ENCODE data around the gene IPO4. TPM values are rescaled to one million over a fixed set of nuclear protein-coding genes. Genes with fewer than 3 reads are reported as not detected.

The IPO4 gene
- total and polyA plus RNA-seq, 2 experiments from 2014 or later: 34.2 to 105 TPM

DNA sequence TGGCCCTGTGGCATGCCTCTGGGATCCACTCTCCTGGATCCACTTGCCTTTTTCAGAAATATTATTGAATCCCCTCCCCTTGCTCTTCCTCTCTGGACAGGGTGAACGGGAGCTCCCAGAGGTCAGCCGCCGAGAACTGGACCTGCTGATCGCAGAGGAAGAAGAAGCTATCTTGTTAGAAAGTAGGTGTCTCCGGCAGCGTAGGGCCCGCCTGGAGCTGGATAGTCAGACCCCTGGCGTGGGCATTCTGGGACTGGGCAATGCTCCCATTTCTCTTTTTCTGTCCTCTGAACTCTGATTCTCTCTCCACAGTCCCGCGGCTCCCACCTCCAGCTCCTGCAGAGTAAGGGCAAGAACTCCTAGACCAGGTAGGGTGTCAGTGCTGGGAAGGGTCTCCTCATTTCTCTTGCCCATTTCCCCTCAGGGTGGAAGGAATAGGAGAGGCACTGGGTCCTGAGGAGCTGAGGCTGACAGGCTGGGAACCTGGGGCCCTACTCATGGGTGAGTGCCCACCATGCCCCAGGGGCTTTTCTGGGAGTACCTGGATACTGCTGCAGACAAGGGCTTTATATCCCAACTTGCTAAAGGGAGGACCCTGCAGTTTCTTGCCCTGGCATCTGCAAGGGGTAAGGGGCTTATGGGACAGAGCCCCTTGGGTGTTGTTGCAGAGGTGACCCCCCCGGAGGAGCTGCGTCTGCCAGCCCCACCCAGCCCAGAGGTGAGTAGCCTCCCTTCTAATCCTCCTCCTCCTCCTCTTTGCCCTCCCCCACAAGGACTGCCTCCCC is 11.4 kb downstream of the IPO4 start:
- Mint-ChIP-seq H3K27ac (no peak overlapping the region), H3K36me3 (ENCODE audit: low read depth) (peaks cover 53% of the 10 kb centered on the region), H3K27me3 (ENCODE audit: insufficient read depth, low read depth, poor library complexity) (peaks cover 26% of the 10 kb centered on the region), H3K9me3 (no peaks in the 10 kb centered on the region), H3K4me3 (no peak overlapping the region), H3K4me1 (0 out of 3 replicates have a peak, but pooled peaks cover 2% of the 10 kb centered on the region)
- H3K79me2 ChIP-seq (replicated peaks; ENCODE audit: insufficient read depth): no peaks in the 10 kb centered on the region
- peaks cover 5% of the 10 kb centered on the region; the same call in 1 of the 2 replicates for H3F3A ChIP-seq (replicated peaks; ENCODE audit: low read depth)
- no peaks in the 10 kb centered on the region; the same call in 1 of the 2 replicates for H4K20me1 ChIP-seq (replicated peaks; ENCODE audit: insufficient read depth)
- H3K27me3 ChIP-seq (ENCODE audit: insufficient read depth): no peaks in the 10 kb centered on the region
- no peaks in the 10 kb centered on the region for H3K9me2 ChIP-seq (ENCODE audit: insufficient read depth)
- DNase-seq (ENCODE audit: low spot score) (no peak), ATAC-seq (no peak)
- no peak overlapping the region for H3K27ac ChIP-seq (ENCODE audit: low read depth)
- H3K4me2 ChIP-seq: no peak overlapping the region
- H3K36me3 ChIP-seq (ENCODE audit: insufficient read depth): no peaks in the 10 kb centered on the region; the same call in 1 of the 2 replicates
- TF ChIP-seq EZH2phosphoT487 (IDR thresholded peaks at IDR 0.05; ENCODE audit: unreplicated experiment) (no peak), STAT1 (IDR thresholded peaks at IDR 0.05; ENCODE audit: unreplicated experiment) (no peak), NANOG (IDR thresholded peaks at IDR 0.05; ENCODE audit: borderline replicate concordance) (no peak), CREB1 (CRISPR knock-in tag; IDR thresholded peaks at IDR 0.05; ENCODE audit: low read depth) (no peak), POLR2AphosphoS5 (IDR thresholded peaks at IDR 0.05; ENCODE audit: low read depth) (no peak), ETS1 (IDR thresholded peaks at IDR 0.05) (no peak), ZNF114 (CRISPR knock-in tag; IDR thresholded peaks at IDR 0.05) (no peak), REST (IDR thresholded peaks at IDR 0.05; ENCODE audit: unreplicated experiment) (no peak), JUNB (IDR thresholded peaks at IDR 0.05; ENCODE audit: unreplicated experiment) (no peak), ZNF331 (CRISPR knock-in tag; IDR thresholded peaks at IDR 0.05; ENCODE audit: low read depth) (no peak), EZH2 (IDR thresholded peaks at IDR 0.05; ENCODE audit: low read depth, unreplicated experiment) (no peak), ZNF462 (CRISPR knock-in tag; IDR thresholded peaks at IDR 0.05) (no peak)
- TF ChIP-seq, protein P1, sequence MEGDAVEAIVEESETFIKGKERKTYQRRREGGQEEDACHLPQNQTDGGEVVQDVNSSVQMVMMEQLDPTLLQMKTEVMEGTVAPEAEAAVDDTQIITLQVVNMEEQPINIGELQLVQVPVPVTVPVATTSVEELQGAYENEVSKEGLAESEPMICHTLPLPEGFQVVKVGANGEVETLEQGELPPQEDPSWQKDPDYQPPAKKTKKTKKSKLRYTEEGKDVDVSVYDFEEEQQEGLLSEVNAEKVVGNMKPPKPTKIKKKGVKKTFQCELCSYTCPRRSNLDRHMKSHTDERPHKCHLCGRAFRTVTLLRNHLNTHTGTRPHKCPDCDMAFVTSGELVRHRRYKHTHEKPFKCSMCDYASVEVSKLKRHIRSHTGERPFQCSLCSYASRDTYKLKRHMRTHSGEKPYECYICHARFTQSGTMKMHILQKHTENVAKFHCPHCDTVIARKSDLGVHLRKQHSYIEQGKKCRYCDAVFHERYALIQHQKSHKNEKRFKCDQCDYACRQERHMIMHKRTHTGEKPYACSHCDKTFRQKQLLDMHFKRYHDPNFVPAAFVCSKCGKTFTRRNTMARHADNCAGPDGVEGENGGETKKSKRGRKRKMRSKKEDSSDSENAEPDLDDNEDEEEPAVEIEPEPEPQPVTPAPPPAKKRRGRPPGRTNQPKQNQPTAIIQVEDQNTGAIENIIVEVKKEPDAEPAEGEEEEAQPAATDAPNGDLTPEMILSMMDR (conservative IDR thresholded peaks at IDR 0.05; ENCODE audit: low read depth in 2 of 2): no peak
- H3K4me1 ChIP-seq (ENCODE audit: insufficient read depth): 0 out of 2 replicates have a peak, but pooled peaks cover 3% of the 10 kb centered on the region
- H3K4me3 ChIP-seq: no peak overlapping the region
- no peak overlapping the region for H2AFZ ChIP-seq
